ENCODE measurements around the gene RCOR1.

RCOR1 gene

DNA sequence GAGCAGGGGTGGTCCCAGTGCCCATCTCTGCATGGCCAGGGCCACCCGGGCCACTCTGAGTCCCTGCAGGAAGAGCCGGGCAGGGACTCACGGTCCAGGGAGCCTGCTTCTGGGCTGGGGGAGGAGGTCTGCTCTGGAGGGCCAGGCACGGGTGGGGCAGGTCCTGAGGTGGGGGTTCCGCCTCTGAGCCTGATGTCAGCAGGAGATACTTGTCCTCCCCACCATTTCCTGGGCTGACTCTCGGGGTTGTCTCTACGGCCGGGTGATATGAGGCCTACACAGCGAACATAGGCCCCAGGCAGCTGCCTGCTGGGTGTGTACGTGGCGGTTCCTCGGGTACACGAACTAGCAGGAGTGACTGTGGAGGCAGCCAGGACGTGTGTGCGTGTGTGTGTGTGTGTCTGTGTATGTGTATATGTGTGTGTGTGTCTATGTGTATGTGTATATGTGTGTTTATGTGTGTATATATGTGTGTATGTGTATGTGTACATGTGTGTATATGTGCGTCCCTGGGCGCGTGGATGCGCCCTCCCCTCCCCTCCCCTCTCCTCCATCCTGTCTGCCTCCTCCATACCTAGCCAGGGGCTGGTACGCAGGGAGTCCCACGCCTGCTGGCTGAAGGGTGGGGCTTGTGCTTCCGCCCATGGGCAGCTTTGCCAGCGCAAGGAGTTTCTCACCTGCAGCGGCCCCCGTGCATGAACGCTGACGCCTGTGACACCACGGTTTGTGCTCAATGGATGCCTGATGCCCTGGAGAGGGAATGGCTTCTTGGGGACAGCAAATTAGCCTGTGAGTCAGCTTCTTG, 154.4 kb downstream of the RCOR1 start:
- TF ChIP-seq TAF1 (IDR thresholded peaks at IDR 0.05; ENCODE audit: borderline replicate concordance, insufficient read depth, low read length) (no peak), POLR2AphosphoS5 (IDR thresholded peaks at IDR 0.05; ENCODE audit: low read depth, low read length) (no peak)
- TF ChIP-seq, protein P1, sequence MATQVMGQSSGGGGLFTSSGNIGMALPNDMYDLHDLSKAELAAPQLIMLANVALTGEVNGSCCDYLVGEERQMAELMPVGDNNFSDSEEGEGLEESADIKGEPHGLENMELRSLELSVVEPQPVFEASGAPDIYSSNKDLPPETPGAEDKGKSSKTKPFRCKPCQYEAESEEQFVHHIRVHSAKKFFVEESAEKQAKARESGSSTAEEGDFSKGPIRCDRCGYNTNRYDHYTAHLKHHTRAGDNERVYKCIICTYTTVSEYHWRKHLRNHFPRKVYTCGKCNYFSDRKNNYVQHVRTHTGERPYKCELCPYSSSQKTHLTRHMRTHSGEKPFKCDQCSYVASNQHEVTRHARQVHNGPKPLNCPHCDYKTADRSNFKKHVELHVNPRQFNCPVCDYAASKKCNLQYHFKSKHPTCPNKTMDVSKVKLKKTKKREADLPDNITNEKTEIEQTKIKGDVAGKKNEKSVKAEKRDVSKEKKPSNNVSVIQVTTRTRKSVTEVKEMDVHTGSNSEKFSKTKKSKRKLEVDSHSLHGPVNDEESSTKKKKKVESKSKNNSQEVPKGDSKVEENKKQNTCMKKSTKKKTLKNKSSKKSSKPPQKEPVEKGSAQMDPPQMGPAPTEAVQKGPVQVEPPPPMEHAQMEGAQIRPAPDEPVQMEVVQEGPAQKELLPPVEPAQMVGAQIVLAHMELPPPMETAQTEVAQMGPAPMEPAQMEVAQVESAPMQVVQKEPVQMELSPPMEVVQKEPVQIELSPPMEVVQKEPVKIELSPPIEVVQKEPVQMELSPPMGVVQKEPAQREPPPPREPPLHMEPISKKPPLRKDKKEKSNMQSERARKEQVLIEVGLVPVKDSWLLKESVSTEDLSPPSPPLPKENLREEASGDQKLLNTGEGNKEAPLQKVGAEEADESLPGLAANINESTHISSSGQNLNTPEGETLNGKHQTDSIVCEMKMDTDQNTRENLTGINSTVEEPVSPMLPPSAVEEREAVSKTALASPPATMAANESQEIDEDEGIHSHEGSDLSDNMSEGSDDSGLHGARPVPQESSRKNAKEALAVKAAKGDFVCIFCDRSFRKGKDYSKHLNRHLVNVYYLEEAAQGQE (IDR thresholded peaks at IDR 0.05; ENCODE audit: insufficient read depth in 1 of 2, low read depth in 2 of 2, low read length in 2 of 2): no peak

DNA sequence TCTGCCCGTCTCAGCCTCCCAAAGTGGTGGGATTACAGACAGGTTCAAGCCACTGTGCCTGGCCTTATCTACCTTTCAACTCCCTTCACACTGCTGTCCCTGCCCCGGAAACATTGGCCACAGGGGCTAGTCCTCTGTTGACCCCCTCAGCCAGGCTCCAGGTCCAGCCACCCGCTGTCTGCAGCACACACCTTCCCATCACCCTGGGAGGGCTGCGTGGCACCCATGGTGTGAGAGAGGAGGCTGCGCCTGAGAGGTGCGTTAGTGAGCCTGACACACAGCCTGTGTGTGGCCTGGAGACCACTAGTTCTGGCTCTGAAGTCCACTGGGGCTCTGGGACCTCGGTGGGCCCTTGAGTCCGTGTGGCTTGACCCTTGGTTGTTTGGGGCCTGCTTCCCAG, 156.4 kb downstream of the RCOR1 start:
- no peak for TF ChIP-seq TAF1 (IDR thresholded peaks at IDR 0.05; ENCODE audit: borderline replicate concordance, insufficient read depth, low read length)
- TF ChIP-seq, protein P1 (IDR thresholded peaks at IDR 0.05; ENCODE audit: insufficient read depth in 1 of 2, low read depth in 2 of 2, low read length in 2 of 2): no peak
- no peak for TF ChIP-seq FOXP2 (optimal IDR thresholded peaks at IDR 0.05; ENCODE audit: borderline replicate concordance, extremely low read depth, extremely low read length, insufficient read depth)
- no peak for TF ChIP-seq POLR2AphosphoS5 (IDR thresholded peaks at IDR 0.05; ENCODE audit: low read depth, low read length)
- TF ChIP-seq SIN3A (IDR thresholded peaks at IDR 0.05; ENCODE audit: borderline replicate concordance, insufficient read depth, low read length): no peak

DNA sequence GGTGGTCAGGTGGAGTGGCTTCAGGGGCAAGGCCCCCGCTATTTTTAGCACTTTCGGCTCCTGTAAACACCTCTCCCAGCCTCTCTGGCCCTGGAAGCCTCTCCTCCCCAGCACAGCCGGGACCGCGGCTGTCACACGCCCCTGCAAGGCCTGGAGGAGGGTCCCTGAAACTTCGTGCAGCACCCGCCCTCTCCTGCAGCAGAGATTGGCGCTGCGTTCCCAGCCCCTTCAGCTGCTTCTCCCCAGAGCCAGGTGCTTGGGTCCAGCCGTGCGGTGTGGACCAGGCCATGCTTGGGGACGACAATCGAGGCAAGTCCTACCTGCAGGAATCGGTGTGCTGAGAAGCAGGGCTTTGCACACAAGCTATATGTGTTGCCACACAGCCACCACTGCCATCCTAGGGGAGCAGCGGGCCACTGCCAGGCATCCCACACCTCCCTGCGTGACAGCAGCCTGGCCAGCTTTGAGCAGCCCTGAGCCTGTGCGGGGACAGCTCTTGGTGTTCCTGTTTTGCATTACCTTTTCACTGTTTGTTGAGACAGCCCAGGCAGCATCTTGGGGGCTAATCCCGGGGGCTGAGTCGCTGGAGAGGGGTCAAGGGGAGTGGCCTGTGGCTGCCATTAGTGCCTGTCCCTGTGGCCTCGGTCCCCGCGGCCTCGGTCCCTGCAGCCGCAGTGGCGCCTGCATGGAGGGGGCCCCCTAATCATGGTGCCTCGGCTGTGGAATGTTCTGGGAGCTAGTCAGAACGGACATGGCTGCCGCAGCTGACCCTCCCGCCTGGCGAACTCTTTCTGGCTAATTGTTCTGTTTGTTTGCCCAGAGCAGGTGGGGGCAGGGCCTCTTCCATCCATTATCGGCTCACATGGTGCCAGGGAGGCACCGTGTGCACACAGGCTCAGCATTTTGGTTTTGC, 157.2 kb downstream of the RCOR1 start:
- no peak for TF ChIP-seq SIN3A (IDR thresholded peaks at IDR 0.05; ENCODE audit: borderline replicate concordance, insufficient read depth, low read length)
- TF ChIP-seq, protein P1 (IDR thresholded peaks at IDR 0.05; ENCODE audit: insufficient read depth in 1 of 2, low read depth in 2 of 2, low read length in 2 of 2): no peak
- TF ChIP-seq TAF1 (IDR thresholded peaks at IDR 0.05; ENCODE audit: borderline replicate concordance, insufficient read depth, low read length): no peak
- TF ChIP-seq POLR2AphosphoS5 (IDR thresholded peaks at IDR 0.05; ENCODE audit: low read depth, low read length): no peak
- no peak for TF ChIP-seq FOXP2 (optimal IDR thresholded peaks at IDR 0.05; ENCODE audit: borderline replicate concordance, extremely low read depth, extremely low read length, insufficient read depth)

DNA sequence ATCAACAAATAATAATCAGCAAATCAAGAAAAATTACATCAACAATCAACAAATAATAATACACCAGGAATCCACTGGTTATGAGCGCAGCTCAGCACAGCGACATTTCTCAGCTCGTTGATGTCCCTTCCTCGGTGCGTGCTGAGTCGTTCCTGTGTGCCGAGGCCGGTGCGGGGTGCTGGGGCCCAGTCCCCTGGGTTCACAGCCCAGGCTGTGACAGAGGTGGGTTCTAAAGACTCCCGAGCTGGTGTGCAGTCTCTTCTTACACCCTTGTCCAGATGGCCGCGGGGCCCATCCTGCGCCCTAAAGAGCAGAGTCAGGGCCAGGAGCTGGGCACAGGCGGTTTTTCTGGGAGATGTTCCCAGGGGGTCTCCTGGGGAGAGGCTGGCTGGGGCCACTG, 157.9 kb downstream of the RCOR1 start:
- no peak for TF ChIP-seq POLR2AphosphoS5 (IDR thresholded peaks at IDR 0.05; ENCODE audit: low read depth, low read length)

DNA sequence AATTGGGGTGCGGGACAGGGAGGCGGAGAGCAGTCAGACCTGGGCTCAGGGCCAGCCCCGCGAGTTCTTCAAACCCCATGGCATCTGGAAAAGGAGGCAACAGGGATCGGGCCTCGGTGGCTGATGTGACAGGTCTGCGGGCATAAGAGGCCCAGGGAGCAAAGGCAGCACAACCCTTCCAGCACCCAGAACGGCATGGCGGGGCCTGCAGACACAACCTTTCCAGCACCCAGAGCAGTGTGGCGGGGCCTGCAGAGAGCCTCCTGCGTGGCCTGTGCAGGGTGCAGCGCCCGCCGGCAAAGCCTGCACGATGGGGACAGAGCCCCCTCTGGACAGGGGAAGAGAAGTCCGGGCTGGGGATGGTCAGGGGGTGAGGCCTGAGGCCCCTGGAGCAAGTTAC, 158.6 kb downstream of the RCOR1 start:
- TF ChIP-seq, protein P1 (IDR thresholded peaks at IDR 0.05; ENCODE audit: insufficient read depth in 1 of 2, low read depth in 2 of 2, low read length in 2 of 2): no peak
- TF ChIP-seq SIN3A (IDR thresholded peaks at IDR 0.05; ENCODE audit: borderline replicate concordance, insufficient read depth, low read length) (no peak), FOXP2 (optimal IDR thresholded peaks at IDR 0.05; ENCODE audit: borderline replicate concordance, extremely low read depth, extremely low read length, insufficient read depth) (no peak), POLR2AphosphoS5 (IDR thresholded peaks at IDR 0.05; ENCODE audit: low read depth, low read length) (no peak), TAF1 (IDR thresholded peaks at IDR 0.05; ENCODE audit: borderline replicate concordance, insufficient read depth, low read length) (no peak)
